GM19238 (cell line): ENCODE data around the gene GGA1.

Experiments used
- DNase-seq: peaks from one replicate; pipeline ENCODE4 v3.0.0; 2011; ENCODE audit warnings: low spot score; ENCODE audit not compliant: insufficient read length

GGA1 gene

GRCh38 chr22:37608477-37609239, at the start of gene GGA1:
Gene GGA1, plus strand, starts transcription at chr22:37608834. Its CDS starts 27 bp downstream, at chr22:37608861.
- DNase-seq = peak; percentile 90

- no peak for DNase-seq
Measured at GRCh38 chr22:37559521-37559900, 49.1 kb upstream of the GGA1 start.

- DNase-seq = no peak
Measured at GRCh38 chr22:37559901-37560607, 48.6 kb upstream of the GGA1 start, which contains the start of gene CDC42EP1. Gene CDC42EP1, plus strand, starts transcription at chr22:37560480. Its CDS starts 5,870 bp downstream, at chr22:37566350.

- DNase-seq = no peak
Measured at GRCh38 chr22:37560608-37561211, 47.9 kb upstream of the GGA1 start.

- peak; percentile 77 for DNase-seq
Measured at GRCh38 chr22:37561212-37562048, 47.2 kb upstream of the GGA1 start.

GRCh38 chr22:37562049-37562875, 46.4 kb upstream of the GGA1 start:
- DNase-seq = no peak

GRCh38 chr22:37563153-37564081, 45.2 kb upstream of the GGA1 start:
- DNase-seq = no peak

GRCh38 chr22:37564111-37564711, 44.4 kb upstream of the GGA1 start:
- DNase-seq = no peak

- DNase-seq = no peak
Measured at GRCh38 chr22:37565830-37566229, 42.8 kb upstream of the GGA1 start.

GRCh38 chr22:37566329-37566837, 42.3 kb upstream of the GGA1 start:
- no peak for DNase-seq

- DNase-seq = peak; percentile 96
Measured at GRCh38 chr22:37566903-37567798, 41.5 kb upstream of the GGA1 start.

GRCh38 chr22:37568012-37568411, 40.6 kb upstream of the GGA1 start:
- DNase-seq = no peak

- no peak for DNase-seq
Measured at GRCh38 chr22:37568448-37569008, 40.1 kb upstream of the GGA1 start.

GRCh38 chr22:37569009-37569920, 39.4 kb upstream of the GGA1 start:
- no peak for DNase-seq

- no peak for DNase-seq
Measured at GRCh38 chr22:37569921-37570660, 38.5 kb upstream of the GGA1 start.

GRCh38 chr22:37570661-37570976, 38.0 kb upstream of the GGA1 start:
- DNase-seq = no peak
